GM19043 (cell line): ENCODE measurements around the gene FGF16.
"Not testable (repeated sequence)": the region's sequence is repeated elsewhere in the genome, so short reads cannot be mapped to it uniquely, and the experiment has no call there.

Source experiments
- ATAC-seq: cut with Tn5 transposase; IDR thresholded peaks from one replicate; pipeline ENCODE4 v1.9.1; 2021; ENCODE audit warnings: low read depth; ENCODE audit not compliant: unreplicated experiment

FGF16 gene

DNA sequence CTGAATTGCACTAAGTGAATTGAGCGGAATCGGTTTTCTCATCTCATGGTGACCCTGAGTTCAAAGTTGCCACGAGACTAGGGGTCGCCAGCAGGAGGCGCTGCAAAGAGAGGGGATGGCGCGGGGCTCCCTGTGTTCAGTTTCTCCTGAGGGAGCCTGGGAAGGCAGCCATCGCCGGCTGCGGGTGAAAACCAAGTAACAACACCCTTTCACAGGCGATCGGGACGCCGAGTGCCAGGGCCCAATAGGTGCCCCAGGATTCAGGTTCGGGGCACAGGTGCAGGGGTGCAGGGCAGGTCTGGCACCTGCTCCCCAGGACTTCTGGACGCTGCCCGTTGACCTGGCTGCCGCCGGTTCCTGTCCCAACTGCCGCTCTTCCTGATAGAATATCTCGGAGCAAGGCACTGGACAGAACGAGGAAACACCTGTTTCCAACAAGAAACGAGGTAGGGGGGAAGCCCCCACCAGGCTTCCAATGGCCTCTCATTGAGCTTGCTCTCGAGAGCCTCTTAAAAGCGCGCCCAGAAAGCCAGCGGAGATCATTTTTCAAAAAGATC is 1.1 kb upstream of the FGF16 start:
- no peak for ATAC-seq

DNA sequence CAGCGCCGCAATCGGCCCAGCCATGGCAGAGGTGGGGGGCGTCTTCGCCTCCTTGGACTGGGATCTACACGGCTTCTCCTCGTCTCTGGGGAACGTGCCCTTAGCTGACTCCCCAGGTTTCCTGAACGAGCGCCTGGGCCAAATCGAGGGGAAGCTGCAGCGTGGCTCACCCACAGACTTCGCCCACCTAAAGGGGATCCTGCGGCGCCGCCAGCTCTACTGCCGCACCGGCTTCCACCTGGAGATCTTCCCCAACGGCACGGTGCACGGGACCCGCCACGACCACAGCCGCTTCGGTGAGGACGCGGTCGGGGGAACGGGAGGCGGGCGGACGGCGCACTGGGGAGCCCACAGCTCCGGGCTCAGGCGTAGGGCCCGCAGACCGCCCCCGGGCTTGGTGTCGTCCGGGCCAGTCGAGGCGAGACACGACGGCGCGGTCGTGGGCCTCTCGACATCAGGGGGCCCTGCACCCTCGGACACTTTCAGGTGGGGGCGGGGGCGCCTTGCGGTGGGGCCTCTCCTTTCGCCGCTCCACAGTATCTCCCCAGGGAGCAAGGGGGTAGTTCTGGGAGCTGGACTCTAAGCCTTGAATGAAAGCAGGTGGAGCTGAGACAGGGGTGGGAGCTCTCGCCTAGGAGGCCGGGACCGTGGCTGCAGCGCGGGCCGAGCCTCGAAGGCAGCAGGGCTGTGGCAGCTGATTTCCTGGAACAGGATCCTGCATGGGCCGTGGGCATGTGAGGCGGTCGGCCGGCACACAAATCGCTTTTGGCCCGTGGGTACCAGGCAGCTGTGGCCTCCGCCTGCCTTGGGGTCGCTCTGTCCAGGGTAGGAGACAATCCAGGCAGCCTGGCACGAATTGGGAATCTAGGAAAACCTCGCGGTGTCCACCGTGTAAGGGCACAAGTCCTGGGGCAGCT is 722 bp downstream of the FGF16 start:
- ATAC-seq = no peak

DNA sequence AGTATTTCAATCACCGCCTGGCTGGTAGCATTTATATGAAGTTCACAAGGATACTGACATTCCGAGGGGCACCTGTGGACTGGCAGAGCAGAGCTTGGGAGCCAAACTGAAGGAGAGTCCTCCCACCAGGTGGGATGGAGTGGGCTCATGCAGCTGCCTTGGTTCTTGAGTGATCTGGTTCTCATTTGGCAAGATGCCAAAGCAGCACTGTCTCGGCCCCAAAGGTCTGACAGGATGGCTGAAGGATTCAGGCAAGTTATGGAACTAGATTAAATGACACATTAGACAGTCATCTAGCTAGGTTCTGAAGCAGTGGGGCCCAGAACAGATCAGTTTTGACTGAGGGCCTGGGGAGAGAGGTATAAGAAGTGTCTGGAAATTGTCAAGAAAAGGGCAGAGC is 3.2 kb downstream of the FGF16 start:
- ATAC-seq = no peak

- ATAC-seq = no peak
Measured at GRCh38 chrX:77450996-77451395, 3.8 kb downstream of the FGF16 start.

- ATAC-seq = no peak
Measured at GRCh38 chrX:77453190-77453589, 6.0 kb downstream of the FGF16 start.

DNA sequence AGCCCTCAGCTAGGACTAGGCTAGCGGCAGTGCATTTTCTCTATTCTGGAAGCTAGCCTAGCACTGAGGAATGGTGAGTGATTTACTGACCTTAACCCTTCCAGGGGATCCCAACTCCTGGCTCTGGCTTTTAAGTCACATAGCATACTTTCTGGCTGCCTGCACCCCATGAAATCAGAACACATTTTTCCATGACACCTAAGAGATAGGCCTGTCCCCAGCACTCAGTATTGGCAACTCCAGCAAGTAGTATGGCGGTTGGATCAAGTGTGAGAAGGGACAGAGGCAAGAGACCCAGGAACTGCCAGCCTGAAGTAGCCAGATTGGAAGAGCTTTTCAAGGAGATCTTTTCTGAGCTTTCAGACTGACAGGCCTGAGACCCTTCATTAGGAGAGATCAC is 8.2 kb downstream of the FGF16 start:
- ATAC-seq = no peak

DNA sequence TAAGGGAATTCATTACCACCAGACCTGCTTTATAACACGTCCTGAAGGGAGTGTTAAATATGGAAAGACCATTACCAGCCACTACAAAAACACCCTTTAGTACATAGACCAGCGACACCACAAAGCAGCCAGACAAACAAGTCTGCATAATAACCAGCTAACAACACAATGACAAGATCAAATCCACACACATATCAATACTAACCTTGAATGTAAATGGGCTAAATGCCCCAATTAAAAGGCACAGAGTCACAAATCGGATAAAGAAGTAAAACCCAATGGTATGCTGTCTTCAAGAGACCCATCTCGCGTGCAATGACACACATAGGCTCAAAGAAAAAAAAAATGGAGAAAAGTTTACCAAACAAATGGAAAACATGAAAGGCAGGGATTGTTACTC is 36.9 kb downstream of the FGF16 start:
- no peak for ATAC-seq

- no peak for ATAC-seq
Measured at GRCh38 chrX:77493677-77494553, 46.7 kb downstream of the FGF16 start.

DNA sequence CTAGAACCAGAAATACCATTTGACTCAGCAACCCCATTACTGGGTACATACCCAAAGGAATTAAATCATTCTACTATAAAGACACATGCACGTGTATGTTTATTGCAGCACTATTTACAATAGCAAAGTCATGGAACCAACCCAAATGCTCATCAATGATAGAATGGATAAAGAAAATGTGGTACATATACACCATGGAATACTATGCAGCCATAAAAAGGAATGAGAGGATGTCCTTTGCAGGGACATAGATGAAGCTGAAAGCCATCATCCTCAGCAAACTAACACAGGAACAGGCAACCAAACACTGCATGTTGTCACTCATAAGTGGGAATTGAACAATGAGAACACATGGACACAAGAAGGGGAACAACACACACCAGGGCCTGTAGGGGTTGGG is 53.0 kb downstream of the FGF16 start:
- not testable (repeated sequence) for ATAC-seq

- ATAC-seq = no peak
Measured at GRCh38 chrX:77502951-77503525, 55.8 kb downstream of the FGF16 start.

GRCh38 chrX:77505227-77505626 is 58.0 kb downstream of the FGF16 start:
- no peak for ATAC-seq
